Fibroblast of the aortic adventitia (primary cell): ENCODE data around the gene SPINT1. TPM values are rescaled to one million over a fixed set of nuclear protein-coding genes. Genes with fewer than 3 reads are reported as not detected.
A peak's percentile ranks its signal among the peaks of the same experiment; 100 is the strongest.

Experiments
- DNase-seq: peaks from one replicate; pipeline ENCODE4 v3.0.0-alpha.2; 2010; ENCODE audit warnings: low read depth
- H3K4me3 ChIP-seq: 2 replicates; pipeline ENCODE4 v1.5.1; 2011; ENCODE audit warnings: low read depth, mild to moderate bottlenecking, control low read depth, low read length, moderate library complexity
- CTCF ChIP-seq: IDR thresholded peaks from 2 replicates; pipeline ENCODE4 v1.5.1; 2011; ENCODE audit warnings: mild to moderate bottlenecking, low read length, control low read depth, inconsistent platforms; ENCODE audit not compliant: insufficient read depth
- total RNA-seq: library from RNA; depleted of rRNA; stranded (reverse); fragments of >200 nt; gene quantifications from 2 replicates; pipeline ENCODE4 v1.2.3, GENCODE V29; 2012; ENCODE audit warnings: low replicate concordance

Gene SPINT1
- total RNA-seq, 1 donor, result not detected

GRCh38 chr15:40807028-40807887 is 36.6 kb upstream of the SPINT1 start, which contains the start of the genes DNAJC17 and ZFYVE19:
Gene DNAJC17, minus strand, starts transcription at chr15:40807473. Its CDS starts 27 bp downstream, at chr15:40807446.
Gene ZFYVE19, plus strand, starts transcription at chr15:40807089. Its CDS starts 501 bp downstream, at chr15:40807590.
- TF ChIP-seq CTCF, result no peak
- DNase-seq, result peak; percentile 98
- peak within 1 kb of the TSS; percentile 99 for H3K4me3 ChIP-seq

- DNase-seq, result no peak
- H3K4me3 ChIP-seq, result peak overlapping the region; percentile 89
Observed at GRCh38 chr15:40807888-40808461, 35.9 kb upstream of the SPINT1 start.

GRCh38 chr15:40808861-40809450 is 34.9 kb upstream of the SPINT1 start:
- no peak for TF ChIP-seq CTCF

More at GRCh38 chr15:40807888-40808461, 35.9 kb upstream of the SPINT1 start:
- TF ChIP-seq CTCF, result no peak

GRCh38 chr15:40812721-40813425 is 31.0 kb upstream of the SPINT1 start:
- H3K4me3 ChIP-seq, result no peak overlapping the region
- DNase-seq, result no peak
- TF ChIP-seq CTCF, result no peak

More at GRCh38 chr15:40808861-40809450, 34.9 kb upstream of the SPINT1 start:
- no peak for DNase-seq
- H3K4me3 ChIP-seq, result no peak overlapping the region

GRCh38 chr15:40815042-40815698 is 28.7 kb upstream of the SPINT1 start:
- H3K4me3 ChIP-seq, result no peak overlapping the region
- no peak for DNase-seq
- no peak for TF ChIP-seq CTCF

- no peak for TF ChIP-seq CTCF
- no peak overlapping the region for H3K4me3 ChIP-seq
- DNase-seq, result no peak
Observed at GRCh38 chr15:40819048-40819447, 24.8 kb upstream of the SPINT1 start.
